Anterior cingulate cortex (tissue), 58 donors: ENCODE results near the gene TRMT1L.

ENCODE experiments used
- DNase-seq, 58 donors: peaks; one replicate each; lab custom pipeline; 2025; lab: John Stamatoyannopoulos, UW

TRMT1L gene

DNA sequence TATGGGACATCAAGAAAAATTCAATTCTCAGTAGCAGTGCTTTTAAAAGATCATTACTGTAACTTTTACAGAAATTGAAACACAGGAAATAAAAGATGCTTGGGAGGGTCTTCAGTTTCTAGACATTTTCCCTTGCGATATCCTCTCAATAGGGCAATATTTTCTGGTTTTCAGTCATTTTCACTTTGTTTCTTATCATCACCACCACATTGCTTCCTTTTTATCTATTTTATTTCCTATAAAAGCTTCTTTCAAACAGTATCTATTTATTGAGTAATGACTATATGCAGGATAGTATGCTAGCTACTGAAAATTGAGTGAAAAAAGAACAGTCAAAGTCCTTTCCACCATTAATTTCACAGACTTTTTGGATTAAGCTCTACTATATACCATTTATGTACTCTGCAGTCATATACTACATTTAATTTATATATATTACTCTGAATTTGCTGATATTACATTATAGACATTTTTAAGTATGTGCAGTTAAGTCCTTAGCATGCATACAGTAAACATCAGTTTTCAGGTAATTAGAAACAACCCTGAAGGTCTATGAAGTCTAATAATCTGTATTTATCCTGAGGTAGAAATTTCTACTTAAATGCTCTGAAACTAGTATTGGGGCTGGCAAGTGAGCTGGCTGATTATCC lies 18.7 kb downstream of the TRMT1L start:
- no peak for DNase-seq

DNA sequence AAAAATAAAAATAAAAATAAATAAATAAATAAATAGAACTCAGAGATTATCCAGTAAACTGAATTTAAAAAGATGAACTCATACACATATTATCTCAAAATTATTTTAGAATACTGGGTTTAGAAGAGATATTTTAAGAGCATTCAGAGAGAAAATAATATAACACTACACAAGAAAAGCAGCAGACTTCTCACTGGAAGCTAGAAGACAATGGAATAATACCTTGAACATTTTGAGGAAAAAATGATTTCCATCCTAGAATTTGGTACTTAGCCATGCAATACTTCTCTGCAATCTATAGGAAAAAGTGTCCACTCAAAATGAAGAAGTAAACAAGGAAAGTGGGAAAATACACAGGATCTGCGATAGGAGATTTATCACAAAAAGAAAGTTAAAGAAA lies 24.2 kb downstream of the TRMT1L start:
- DNase-seq, result no peak

DNA sequence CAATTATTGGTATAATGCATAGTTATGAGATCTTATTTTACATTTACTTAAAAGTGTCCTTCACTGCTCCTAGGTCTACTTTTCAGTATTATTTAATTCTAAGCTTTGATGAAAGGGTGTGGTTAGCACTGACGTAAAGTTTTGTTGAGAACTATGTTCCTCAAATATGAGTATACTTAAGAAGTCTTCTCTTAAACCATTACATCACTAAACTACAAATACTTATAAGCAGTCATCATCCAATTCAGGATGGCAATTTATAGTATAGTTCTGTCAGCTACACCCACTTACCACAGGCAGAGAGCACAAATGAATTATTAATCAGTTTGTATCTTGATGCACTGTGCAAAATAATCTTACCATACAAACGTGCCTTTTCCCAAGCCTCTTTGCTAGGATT lies 27.0 kb downstream of the TRMT1L start:
- no peak for DNase-seq

DNA sequence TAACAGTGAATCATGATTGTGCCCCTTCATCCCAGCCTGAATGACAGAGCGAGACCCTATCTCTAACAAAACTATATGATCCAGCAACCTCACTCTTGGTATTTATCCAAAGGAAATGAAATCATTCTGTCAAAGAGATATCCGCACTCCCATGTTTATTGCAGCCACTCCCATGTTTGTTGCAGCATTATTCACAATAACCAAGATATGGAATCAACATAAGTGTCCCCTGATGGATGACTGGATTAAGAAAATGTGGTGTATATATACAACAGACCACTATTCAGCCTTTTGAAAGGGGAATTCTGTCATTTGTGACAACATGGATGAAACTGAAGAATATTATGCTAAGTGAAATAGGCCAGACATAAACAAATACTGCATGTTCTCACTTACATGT lies 44.4 kb downstream of the TRMT1L start:
- no peak for DNase-seq

DNA sequence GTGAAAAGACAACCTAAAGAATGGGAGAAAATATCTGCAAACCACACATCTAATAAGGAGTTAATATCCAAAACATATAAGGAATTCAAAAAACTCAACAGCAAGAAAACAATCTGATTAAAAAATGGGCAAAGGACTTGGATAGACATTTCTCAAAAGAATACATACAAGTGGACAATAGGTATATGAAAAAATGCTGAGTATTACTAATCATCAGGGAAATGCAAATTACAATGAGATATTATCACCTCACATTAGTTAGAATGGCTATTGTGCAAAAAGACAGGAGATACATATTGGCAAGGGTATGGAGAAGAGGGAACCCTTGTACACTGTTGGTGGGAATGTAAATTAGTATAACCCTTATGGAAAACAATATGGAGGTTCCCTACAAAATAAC lies 44.9 kb downstream of the TRMT1L start:
- no peak for DNase-seq

DNA sequence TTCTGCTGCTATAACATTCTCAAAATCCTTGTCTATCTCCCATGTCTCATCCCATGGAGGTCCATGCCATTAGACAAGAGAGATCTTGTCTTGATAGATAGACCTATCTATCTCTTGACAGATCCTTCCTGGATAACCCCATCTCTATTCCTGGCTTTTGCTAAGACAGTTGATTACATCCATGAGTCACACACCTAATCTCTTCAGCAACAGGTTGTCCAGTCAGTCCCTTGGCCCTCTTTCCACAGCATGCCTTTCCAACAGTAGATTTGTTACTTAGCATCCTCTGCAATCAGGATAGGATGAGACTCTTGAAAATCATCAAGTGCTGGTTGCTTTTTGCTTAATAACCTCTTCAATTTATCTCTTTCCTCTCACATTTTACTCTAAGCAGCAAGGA lies 46.6 kb downstream of the TRMT1L start:
- no peak for DNase-seq

DNA sequence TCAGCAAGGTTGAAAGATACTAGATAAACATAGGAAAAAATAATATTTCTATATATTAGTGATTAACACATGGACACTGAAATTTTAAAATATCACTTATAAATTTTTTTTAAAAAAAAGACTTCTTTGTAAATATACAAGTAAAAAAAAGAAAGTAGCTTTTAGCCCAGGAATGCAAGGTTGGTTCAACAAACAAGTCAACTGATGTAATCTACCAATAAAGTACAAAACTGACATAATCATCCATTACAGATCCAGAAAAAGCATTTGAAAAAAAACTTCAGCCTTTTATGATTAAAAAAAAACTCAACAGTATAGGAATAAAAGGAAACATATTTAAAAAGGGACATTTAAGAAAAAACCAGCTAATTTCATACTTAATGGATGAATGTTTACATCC lies 48.4 kb downstream of the TRMT1L start:
- DNase-seq, result no peak

DNA sequence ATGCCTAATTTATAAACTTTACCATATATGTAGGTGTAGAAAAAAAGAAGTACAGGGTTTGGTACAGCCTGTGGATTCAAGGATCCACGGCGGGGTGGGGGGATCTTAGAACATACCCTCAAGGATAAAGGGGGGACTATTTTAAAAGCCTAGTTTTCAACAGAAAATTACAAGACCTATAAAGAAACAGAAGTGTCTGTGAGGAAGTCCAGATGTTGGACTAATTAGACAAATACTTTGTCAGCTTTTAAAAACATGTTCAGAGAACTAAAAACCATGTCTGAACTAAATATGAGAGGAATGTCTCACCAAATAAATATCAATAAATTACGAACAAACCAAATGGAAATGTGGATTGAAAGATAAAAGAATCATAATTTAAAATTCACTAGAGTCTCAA lies 51.6 kb downstream of the TRMT1L start:
- DNase-seq, result no peak

DNA sequence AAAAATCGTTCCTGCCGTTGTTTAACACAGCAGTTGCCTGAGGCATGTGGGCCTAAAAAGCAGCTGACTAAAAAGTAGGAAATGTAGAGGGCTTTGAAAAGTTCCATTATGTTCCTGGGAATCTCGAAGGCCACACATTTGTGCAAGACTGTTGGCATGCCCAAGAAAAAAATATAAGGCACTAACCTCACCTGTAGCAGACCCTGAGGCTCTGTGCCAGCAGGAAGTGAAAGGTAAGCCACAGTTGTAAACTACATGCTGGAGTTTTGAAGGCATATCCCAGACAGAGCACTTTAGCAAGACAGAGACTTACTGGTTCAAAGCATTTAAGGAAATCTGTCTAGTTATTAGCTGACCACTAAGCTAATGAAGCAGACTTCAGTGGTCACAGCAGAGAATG lies 52.7 kb downstream of the TRMT1L start:
- no peak for DNase-seq

DNA sequence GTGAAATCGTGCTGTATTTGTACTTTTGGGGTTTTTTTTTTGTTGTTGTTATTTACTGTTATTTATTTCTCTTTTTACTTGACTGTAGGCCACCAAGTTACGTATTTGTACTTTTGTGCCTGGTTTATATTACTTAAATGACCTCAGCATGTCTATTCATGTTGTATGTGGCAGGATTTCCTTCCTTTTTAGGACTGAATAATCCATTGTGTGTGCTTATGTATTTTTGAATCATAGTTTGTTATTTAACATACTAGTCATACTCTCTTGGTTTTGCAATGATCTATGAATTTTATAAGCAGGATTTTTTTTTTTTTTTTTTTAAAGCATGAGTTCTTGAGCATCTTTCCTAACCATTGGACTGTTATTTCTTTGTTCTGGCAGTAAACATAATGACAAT lies 60.2 kb downstream of the TRMT1L start:
- DNase-seq, result no peak

DNA sequence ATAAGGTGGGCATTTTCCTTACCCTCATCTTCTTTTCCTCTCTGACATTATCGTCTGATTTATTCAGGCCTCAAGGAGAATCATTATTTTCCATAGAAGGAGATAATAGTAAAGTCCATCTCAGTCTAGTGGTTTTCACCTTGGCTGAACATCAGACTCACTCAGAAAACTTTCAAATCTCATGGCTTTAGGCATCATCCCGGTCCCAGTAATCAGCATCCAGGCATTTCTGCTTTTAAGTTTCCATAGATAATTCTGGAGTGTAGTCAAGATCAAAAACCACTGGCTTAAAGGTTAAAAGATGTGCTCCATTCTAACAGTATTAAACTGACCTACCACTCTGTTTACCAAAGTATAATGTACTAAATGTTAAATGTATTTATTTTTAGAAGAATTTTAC lies 62.0 kb downstream of the TRMT1L start:
- DNase-seq, result no peak

DNA sequence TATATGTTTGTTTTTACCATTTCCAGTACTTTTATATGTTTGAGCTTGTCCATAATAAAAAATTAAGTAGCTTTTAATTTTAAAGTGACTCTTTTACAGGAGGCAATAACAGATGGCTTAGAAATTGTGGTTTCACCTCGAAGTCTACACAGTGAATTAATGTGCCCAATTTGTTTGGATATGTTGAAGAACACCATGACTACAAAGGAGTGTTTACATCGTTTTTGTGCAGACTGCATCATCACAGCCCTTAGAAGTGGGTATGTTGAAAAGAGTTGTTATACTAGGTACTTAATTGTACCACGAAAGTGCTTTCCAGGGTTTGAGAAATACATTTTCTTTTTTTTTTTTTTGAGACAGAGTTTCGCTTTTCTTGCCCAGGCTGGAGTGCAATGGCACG lies 65.3 kb downstream of the TRMT1L start:
- DNase-seq, result no peak

DNA sequence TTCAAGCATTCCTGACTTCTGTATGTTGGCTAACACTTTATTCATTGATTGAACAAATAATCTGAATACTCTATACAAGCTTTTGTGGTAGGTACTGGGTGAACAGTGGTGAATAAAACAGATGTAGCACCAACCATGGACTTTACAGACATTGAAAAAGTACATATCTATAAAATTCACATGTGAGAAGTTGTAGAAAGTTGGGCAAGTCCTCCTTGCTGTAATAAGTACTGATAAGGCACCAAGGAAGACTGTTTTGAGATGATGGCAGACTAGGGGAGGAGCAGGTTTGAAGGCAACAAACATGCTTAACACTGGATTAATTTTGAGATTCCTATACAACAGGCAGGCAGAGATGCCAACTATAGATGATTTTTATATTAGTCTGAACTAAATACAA lies 69.0 kb downstream of the TRMT1L start:
- no peak for DNase-seq

DNA sequence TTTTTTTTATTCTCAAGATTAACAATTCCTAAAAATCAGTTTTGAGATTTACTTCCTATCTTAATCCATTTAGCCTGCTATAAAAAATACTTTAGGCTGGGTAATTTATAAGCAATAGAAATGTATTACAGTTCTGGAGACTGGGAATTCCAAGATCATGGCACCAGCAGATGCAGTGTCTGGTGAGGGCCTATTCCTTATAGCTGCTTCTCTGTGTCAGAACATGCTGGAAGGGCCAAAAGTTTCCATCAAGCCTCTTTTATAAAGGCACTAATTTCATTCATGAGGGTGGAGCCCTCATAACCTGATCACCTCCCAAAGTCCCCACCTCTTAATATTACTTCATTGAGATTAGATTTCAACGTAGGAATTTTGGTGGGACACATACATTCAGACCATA lies 69.7 kb downstream of the TRMT1L start:
- DNase-seq, result no peak

DNA sequence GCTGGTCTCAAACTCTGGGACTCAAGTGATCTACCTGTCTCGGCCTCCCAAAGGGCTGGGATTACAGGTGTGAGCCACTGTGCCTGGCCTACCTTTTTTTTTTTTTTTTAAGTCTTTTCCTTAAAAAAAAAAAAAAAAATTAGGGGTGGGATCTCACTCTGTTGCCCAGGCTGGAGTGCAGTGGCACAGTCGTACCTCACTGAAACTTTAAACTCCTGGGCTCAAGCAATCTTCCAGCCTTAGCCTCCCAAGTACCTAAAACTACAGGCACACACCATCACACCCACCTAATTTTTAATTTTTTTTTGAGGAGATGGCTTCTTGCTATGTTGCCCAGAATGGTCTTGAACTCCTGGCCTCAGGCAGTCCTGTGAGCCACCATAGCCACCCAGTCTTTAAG lies 72.9 kb downstream of the TRMT1L start:
- no peak for DNase-seq

DNA sequence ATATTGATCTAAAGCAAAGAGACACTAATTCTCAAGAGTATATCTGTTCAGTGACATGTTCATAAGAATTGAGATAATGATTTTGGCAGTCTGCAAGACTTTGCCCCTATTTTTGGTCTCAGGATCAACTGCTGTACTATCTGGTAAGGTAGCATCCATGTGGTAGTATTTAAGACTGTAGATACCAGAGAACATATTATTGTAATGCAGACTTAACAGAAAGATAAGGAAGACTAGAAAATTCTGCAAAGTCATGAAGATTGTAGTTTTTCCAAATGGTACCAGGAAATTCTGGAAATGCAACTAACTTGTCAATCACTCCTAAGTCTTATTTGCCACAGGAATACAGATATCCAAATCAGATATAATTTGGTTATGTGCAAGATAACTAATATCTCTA lies 76.3 kb downstream of the TRMT1L start:
- no peak for DNase-seq

DNA sequence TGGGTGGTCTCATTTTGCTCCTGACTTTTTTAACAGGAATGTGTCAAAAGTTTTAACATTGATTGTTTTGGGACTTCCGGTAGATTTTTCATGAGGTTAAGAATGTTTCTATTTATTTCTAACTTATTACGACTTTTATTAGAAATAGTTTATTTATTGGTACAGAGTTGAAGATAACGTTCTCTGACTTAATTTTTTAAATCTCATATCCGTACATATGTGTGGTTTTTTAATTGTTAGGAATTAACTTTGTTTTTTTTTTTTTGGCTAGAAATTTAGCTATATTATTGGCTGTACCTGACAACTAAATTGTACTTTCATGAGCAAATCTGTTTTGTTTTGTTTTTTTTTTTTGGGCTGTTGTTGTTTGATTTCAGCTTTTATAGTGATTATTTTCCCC lies 79.4 kb downstream of the TRMT1L start:
- DNase-seq, result no peak

DNA sequence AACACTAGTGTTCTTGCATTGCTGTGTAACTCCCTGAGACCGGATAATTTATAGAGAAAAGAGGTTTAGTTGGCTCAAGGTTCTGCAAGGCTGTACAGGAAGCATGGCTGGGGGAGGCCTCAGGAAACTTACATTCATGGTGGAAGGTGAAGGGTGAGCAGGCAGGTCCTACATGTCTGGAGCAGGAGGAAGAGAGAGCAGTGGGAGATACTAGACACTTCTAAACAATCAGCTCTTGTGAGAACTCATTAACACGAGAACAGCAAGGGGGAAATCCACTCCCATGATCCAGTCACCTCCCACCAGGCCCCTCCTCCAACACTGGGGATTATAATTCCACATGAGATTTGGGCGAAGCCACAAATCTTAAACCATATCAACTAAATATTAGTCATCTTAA lies 81.3 kb downstream of the TRMT1L start:
- no peak for DNase-seq

DNA sequence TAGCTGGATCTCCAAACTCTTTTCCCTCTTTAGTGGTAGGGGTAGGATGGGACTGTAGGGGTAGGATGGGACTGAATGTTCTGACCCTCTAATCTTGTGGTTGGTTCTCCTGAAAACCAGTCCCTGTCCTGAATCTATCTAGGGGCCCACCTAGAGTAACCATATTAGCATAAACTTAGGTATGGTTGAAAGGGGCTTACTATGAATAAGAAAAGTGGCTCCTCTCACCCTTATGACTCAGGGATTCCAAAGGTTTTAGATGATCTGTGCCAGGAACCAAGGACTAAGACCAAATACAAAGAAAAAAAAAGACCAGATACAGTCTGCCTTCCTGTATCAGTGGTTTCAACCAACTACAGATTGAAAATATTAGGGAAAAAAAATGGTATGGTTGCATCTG lies 82.4 kb downstream of the TRMT1L start:
- DNase-seq, result no peak

DNA sequence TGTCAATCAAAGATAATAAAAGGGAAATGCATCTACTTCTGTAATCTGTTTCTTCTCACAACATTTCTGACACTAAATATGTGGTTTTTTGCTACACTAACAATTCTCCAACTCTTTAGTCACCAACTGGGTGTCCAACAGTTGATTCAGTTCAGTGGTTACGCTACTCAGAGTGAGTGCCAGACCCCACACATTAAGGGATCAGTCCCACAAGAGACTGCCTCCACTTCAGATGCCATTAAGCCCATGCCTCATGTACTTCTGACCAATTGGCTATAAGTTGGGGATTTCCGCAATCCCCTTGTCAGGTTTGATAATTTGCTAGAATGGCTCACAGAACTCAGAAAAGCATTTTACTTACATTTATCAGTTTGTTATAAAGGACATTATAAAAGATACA lies 83.0 kb downstream of the TRMT1L start:
- DNase-seq, result no peak

DNA sequence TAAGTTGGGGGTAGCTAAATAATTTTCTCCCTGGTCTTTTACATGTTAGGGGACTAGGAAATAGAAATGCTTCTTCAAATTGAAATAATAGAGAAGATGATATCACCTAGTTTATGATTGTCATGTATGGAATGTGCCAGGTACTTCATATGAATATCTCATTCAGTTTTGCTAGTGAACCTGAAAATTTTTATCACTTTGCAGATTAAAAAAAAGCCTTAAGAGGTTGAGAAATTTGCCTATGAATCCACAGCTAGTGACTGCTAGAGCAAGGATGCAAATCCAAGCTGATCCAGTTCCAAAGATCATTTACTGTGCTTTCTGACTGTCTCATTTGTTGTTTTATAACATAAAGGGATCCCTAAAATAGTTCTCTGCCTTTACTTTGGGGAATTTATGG lies 86.7 kb downstream of the TRMT1L start:
- no peak for DNase-seq

DNA sequence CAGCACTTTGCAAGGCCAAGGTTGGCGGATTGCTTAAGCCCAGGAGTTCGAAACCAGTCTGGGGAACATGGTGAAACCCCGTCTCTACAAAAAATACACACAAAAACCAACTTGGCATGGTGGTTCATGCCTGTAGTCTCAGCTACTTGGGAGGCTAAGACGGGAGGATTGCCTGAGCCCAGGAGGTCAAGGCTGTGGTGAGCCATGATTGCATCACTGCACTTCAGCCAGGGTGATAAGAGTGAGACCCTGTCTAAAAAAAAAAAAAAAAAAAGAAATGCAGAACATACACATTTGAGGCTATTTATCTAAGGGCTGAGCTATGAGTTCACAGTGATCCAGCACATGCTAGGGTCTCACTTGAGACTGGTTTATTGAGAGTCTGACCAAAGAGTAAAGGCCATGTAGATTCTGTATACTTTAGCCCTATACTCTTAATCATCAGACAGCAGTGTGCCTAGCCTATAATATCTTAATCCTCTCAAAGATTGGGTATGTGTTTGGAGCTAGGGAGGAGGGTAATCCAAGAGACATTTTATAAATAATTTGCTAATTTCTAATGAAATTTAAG lies 87.5 kb downstream of the TRMT1L start:
- no peak for DNase-seq

DNA sequence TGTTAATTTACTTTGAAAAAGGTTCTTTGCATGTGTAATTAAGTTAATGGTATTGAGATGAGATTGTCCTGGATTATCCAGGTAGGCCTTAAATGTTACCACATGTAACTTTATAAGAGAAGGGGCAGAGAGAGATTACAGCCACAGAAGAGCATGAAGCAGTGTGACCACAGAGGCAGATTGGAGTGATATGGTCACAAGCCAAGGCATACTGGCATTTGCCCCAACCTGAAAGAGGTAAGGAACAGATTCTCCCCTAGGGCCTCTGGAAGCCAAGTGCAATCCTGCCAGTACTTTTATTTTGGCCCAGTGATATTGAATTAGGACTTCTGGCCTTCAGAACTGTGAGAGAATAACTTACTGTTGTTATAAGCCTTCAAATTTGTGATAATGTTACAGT lies 88.4 kb downstream of the TRMT1L start:
- no peak for DNase-seq
